ENCODE measurements around the gene SAMD4B.
A peak's percentile ranks its signal among the peaks of the same experiment; 100 is the strongest.

The SAMD4B gene

DNA sequence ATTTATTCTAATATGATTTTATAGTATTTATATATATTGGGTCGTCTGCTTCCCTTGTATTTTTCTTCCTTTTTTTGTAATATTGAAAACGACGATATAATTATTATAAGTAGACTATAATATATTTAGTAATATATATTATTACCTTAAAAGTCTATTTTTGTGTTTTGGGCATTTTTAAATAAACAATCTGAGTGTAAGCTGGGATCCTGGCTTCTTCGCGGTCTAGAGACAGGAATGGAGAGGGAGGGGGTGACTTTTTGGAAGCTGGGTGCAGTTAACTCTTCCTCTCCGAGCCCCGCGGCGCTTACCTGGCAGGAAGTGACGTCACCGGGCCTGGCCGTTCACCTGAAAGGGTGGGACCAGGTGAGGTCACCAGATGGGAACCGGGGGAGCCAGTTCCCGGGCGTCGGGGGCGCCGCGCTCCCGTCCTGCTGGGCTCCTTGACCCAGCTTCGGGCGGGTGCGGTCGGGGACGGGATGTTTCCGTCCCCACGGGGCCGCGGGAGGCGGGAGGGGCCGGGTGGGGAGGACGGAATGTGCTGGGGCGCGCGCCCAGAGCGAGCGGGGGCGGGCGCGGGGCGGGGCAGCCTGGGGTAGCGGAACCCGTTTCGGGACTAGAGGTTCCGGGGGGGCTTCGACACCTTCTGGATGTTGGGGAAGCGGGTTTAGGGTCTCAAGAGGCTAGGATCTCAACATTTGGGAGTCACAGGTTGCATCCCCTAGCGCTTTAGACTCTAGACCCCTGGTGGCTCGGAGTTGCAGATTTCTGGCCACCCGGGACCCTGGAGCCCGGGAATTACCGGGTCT, 67.2 kb downstream of the SAMD4B start:
- peak; percentile 69 to 80 for DNase-seq (ENCODE audit: low read depth in 2 of 2)

DNA sequence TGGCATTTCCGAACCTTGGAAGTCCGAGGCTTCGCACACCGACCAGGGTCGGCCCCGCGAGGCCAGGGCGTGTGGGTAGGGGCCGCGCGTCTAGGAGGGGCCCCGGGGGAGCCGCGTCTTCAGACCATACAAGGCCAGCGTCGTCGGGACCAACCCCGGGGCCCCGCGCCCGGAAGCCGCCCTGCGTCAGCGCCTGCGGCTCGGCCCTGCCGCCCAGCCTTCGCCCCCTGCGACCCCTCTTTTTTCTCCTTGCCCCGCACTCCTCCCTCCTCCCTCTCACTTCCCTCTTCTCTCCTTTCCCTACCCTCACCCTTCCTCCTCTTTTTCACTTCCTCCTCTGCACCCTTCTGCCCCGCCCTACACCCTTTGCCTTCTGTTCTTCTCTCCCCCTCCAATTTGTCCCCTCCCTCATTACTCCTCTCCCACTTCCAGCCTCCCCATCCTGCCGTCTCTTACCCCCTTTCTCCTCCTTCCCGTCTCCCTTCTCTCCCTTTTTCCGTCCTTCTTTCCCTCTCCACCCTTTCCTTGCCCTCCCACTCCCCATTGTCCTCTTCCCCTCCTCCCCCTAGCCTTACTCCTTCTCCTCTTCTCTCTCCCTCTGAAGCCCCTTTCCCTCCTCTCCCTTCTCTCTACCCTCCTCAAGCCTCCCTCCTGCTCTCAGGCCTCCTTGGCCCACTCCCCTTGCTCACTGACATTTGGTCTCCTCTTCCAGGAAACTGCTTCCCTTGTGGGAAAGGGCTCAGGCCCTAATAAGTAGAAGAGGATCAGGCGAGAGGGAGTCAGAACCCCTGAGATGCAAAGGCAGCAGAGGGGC, 68.0 kb downstream of the SAMD4B start:
- peak in 1 of 2 donors; percentile 48 for DNase-seq (ENCODE audit: low read depth in 2 of 2)

DNA sequence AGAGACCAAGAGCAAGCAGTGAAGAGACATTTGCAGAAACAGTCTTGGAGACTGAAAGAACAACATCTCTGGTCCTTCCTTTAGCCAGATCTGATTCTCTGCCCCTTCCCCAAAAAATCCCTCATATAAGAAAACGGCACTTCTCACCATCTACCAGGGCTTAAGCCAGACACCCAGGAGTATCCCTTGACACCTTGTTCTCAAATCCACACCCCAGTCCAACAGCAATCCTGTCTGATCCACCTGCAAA, 68.5 kb downstream of the SAMD4B start:
- no peak for DNase-seq (ENCODE audit: low read depth in 2 of 2)

- DNase-seq (ENCODE audit: low read depth in 2 of 2), result no peak
Measured at GRCh38 chr19:39411081-39411831, 69.0 kb downstream of the SAMD4B start.

GRCh38 chr19:39411832-39412099, 69.5 kb downstream of the SAMD4B start:
- peak; percentile 78 to 80 for DNase-seq (ENCODE audit: low read depth in 2 of 2)

GRCh38 chr19:39412100-39412866, 70.1 kb downstream of the SAMD4B start, which contains the start of gene PLEKHG2:
Gene PLEKHG2 (plus strand): TSS chr19:39412669. CDS start chr19:39414087, 1,418 bp downstream.
- peak; percentile 92 to 94 for DNase-seq (ENCODE audit: low read depth in 2 of 2)

GRCh38 chr19:39412867-39413271, 70.6 kb downstream of the SAMD4B start:
- DNase-seq (ENCODE audit: low read depth in 2 of 2), result no peak

GRCh38 chr19:39413272-39413910, 71.2 kb downstream of the SAMD4B start:
- DNase-seq (ENCODE audit: low read depth in 2 of 2), result no peak

- DNase-seq (ENCODE audit: low read depth in 2 of 2), result no peak
Measured at GRCh38 chr19:39413911-39414608, 71.8 kb downstream of the SAMD4B start.

DNA sequence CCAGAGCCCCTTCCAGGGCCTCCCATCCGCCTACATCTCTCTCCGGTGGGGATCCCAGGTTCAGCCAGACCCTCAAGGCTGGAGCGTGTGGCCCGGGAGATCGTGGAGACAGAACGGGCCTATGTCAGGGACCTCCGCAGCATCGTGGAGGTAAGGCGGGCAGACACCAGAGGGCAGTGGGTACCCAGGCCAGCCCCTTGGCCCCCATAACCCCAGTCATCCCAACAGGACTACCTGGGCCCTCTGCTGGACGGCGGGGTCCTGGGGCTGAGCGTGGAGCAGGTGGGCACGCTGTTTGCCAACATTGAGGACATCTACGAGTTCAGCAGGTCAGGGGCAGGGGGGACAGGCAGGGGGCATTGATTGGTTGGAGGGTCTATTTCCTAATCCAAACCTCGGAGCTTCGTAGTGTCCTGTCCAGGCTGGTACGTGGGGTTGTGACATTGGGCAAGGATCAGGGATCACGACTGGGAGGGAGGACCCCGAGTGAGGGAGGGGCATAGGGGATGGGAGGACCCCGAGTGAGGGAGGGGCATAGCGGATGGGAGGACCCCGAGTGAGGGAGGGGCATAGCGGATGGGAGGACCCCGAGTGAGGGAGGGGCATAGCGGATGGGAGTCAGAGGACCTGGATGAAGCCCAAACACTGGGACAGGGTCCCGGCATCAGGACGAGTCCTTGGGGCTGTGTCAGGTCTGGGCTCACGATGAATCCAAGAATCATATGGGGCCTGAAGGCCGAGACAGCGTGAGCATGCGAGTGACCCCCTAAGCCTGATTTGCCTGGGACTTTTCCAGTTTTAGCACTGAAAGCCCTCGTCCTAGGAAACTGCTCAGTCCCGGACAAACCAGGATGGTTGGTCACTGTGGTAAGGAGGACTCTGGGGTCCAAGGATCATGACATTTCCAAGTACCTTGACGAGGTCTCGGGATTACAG, 73.2 kb downstream of the SAMD4B start:
- no peak for DNase-seq (ENCODE audit: low read depth in 2 of 2)

DNA sequence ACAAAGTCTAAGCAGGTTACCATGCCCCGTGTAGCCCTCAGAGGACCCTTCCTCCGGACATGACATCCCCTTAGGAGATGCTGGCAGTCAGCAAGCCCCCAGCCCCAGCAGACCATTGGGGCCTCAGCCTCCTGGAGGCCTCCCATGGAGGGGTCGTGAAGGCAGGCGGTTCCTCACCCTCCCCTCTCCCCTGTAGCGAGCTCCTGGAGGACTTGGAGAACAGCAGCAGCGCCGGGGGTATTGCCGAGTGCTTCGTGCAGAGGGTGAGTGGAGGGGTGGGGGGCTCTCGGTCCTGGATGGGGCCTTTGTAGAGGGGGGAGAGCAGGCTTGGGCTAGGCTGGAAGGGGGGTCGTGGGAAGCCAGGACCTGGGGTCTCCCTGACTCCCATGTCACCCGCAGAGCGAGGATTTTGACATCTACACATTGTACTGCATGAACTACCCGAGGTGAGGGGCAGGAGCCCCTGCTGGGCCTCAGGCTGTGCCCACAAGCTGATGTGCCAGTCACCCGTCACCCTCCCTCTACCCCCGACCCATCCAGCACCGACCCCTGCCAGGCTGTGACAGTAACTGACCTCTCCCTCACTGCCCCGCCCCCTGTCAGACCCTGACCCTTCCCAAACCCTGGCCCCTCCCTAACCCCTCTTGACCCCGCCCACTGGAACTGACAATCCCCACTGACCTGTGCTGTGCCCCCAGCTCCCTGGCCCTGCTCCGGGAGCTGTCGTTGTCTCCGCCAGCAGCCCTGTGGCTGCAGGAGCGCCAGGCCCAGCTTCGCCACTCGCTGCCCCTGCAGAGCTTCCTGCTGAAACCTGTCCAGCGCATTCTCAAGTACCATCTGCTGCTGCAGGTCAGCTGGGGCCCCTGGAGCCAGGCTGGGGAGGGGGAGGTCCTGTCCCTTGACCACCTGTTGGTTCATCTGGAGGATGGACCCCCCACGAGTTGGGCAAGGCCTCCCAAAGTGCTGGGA, 74.2 kb downstream of the SAMD4B start:
- DNase-seq (ENCODE audit: low read depth in 2 of 2), result no peak

DNA sequence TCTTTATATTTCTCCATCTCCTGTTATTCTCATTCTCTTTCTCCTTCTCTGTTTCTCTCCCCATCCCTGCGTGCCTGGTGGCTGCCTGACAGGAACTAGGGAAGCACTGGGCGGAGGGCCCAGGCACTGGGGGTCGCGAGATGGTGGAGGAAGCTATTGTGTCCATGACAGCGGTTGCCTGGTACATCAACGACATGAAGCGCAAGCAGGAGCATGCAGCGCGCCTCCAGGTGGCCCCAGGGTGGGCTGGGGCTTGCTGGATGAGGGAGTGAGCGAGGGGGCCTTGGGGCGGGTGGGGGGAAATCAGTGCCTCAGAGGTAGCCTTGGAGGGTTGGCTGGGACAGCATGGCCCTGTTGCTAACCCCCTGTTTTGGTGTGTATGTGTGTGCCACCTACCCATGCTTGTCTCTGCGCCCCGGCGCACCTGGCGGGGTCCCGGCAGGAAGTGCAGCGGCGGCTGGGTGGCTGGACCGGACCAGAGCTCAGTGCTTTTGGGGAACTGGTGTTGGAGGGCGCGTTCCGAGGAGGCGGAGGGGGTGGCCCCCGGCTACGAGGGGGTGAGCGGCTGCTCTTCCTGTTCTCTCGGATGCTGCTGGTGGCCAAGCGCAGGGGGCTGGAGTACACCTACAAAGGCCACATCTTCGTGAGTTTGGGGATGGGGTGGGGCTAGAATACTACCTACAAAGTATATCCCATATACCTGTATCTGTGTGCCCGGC, 75.4 kb downstream of the SAMD4B start:
- DNase-seq (ENCODE audit: low read depth in 2 of 2), result no peak

GRCh38 chr19:39419003-39419402, 76.8 kb downstream of the SAMD4B start:
- no peak for DNase-seq (ENCODE audit: low read depth in 2 of 2)

- no peak for DNase-seq (ENCODE audit: low read depth in 2 of 2)
Measured at GRCh38 chr19:39420769-39421168, 78.5 kb downstream of the SAMD4B start.

- DNase-seq (ENCODE audit: low read depth in 2 of 2), result no peak
Measured at GRCh38 chr19:39422020-39422419, 79.8 kb downstream of the SAMD4B start.

DNA sequence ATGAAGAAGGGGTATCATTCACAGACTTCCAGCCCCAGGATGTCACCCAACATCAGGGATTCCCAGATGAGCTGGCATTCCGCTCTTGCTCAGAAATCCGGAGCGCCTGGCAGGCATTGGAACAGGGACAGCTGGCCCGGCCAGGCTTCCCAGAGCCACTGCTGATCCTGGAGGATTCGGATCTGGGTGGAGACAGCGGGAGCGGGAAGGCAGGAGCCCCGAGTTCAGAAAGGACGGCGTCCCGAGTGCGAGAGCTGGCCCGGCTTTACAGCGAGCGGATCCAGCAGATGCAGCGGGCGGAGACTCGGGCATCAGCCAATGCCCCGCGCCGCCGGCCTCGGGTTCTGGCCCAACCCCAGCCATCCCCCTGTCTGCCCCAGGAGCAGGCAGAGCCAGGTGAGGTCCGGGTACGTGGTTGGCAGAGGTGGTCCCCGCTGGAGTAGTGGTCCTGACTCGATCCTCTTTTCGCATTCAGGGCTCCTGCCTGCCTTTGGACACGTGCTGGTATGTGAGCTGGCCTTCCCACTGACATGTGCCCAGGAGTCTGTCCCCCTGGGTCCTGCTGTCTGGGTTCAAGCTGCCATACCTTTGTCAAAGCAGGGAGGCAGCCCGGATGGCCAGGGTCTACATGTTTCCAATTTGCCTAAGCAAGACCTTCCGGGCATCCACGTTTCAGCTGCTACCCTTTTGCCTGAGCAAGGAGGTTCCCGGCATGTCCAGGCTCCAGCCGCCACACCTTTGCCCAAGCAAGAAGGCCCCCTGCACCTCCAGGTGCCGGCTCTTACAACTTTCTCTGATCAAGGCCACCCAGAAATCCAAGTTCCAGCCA, 81.3 kb downstream of the SAMD4B start:
- DNase-seq (ENCODE audit: low read depth in 2 of 2), result no peak

- DNase-seq (ENCODE audit: low read depth in 2 of 2), result no peak
Measured at GRCh38 chr19:39424934-39425333, 82.7 kb downstream of the SAMD4B start.
